ENCODE measurements around the gene GATA6.
"Not testable (repeated sequence)": the region's sequence is repeated elsewhere in the genome, so short reads cannot be mapped to it uniquely, and the experiment has no call there.

Gene GATA6

GRCh38 chr18:22194151-22194598 is 24.8 kb downstream of the GATA6 start:
- ATAC-seq (replicated peaks) (no peak), DNase-seq (no peak)
- Mint-ChIP-seq H3K36me3 (ENCODE audit: insufficient read depth) (no peaks in the 10 kb centered on the region), H3K27ac (no peak overlapping the region), H3K4me1 (ENCODE audit: low read depth in 2 of 2) (no peaks in the 10 kb centered on the region), H3K9me3 (no peaks in the 10 kb centered on the region), H3K27me3 (peaks cover 10 to 41% of the 10 kb centered on the region in 2 donors), H3K4me3 (no peak overlapping the region)

- Mint-ChIP-seq H3K27ac (no peak overlapping the region), H3K4me3 (no peak overlapping the region), H3K27me3 (peaks cover 10 to 39% of the 10 kb centered on the region in 2 donors), H3K36me3 (ENCODE audit: insufficient read depth) (no peaks in the 10 kb centered on the region), H3K4me1 (ENCODE audit: low read depth in 2 of 2) (no peaks in the 10 kb centered on the region), H3K9me3 (no peaks in the 10 kb centered on the region)
- ATAC-seq (replicated peaks) (no peak), DNase-seq (no peak)
Measured at GRCh38 chr18:22195052-22195451, 25.7 kb downstream of the GATA6 start.

GRCh38 chr18:22196943-22197342 is 27.6 kb downstream of the GATA6 start:
- H3K27ac Mint-ChIP-seq; DNase-seq; H3K4me3 Mint-ChIP-seq; ATAC-seq (replicated peaks); H3K36me3 Mint-ChIP-seq (ENCODE audit: insufficient read depth); H3K4me1 Mint-ChIP-seq (ENCODE audit: low read depth in 2 of 2); H3K9me3 Mint-ChIP-seq: not testable (repeated sequence)
- peaks cover 10 to 32% of the 10 kb centered on the region in 2 donors for H3K27me3 Mint-ChIP-seq

GRCh38 chr18:22197668-22198067 is 28.3 kb downstream of the GATA6 start:
- Mint-ChIP-seq H3K4me1 (ENCODE audit: low read depth in 2 of 2) (no peaks in the 10 kb centered on the region), H3K36me3 (ENCODE audit: insufficient read depth) (no peaks in the 10 kb centered on the region), H3K27ac (no peak overlapping the region), H3K4me3 (no peak overlapping the region), H3K9me3 (no peaks in the 10 kb centered on the region), H3K27me3 (peaks cover 13 to 32% of the 10 kb centered on the region in 2 donors)
- no peak for DNase-seq
- no peak for ATAC-seq (replicated peaks)

GRCh38 chr18:22198163-22198562 is 28.8 kb downstream of the GATA6 start:
- DNase-seq (no peak), ATAC-seq (replicated peaks) (no peak)
- Mint-ChIP-seq H3K27me3 (peaks cover 15 to 32% of the 10 kb centered on the region in 2 donors), H3K9me3 (no peaks in the 10 kb centered on the region), H3K27ac (no peak overlapping the region), H3K4me3 (no peak overlapping the region), H3K4me1 (ENCODE audit: low read depth in 2 of 2) (no peaks in the 10 kb centered on the region), H3K36me3 (ENCODE audit: insufficient read depth) (no peaks in the 10 kb centered on the region)

GRCh38 chr18:22199005-22199404 is 29.6 kb downstream of the GATA6 start:
- Mint-ChIP-seq H3K27me3 (peaks cover 15 to 30% of the 10 kb centered on the region in 2 donors), H3K9me3 (no peaks in the 10 kb centered on the region)
- no peak for ATAC-seq (replicated peaks)

GRCh38 chr18:22200611-22201225 is 31.3 kb downstream of the GATA6 start:
- Mint-ChIP-seq H3K36me3 (ENCODE audit: insufficient read depth) (no peaks in the 10 kb centered on the region), H3K9me3 (no peaks in the 10 kb centered on the region), H3K27me3 (peaks cover 15 to 17% of the 10 kb centered on the region in 2 donors), H3K4me3 (no peak overlapping the region), H3K27ac (no peak overlapping the region), H3K4me1 (ENCODE audit: low read depth in 2 of 2) (no peaks in the 10 kb centered on the region)
- no peak for DNase-seq
- no peak for ATAC-seq (replicated peaks)

More at GRCh38 chr18:22199005-22199404, 29.6 kb downstream of the GATA6 start:
- no peaks in the 10 kb centered on the region for H3K36me3 Mint-ChIP-seq (ENCODE audit: insufficient read depth)
- H3K27ac Mint-ChIP-seq = no peak overlapping the region
- DNase-seq = no peak
- no peak overlapping the region for H3K4me3 Mint-ChIP-seq
- no peaks in the 10 kb centered on the region for H3K4me1 Mint-ChIP-seq (ENCODE audit: low read depth in 2 of 2)

GRCh38 chr18:22203035-22203434 is 33.6 kb downstream of the GATA6 start:
- ATAC-seq (replicated peaks) = no peak
- no peak overlapping the region for H3K27ac Mint-ChIP-seq
- H3K36me3 Mint-ChIP-seq (ENCODE audit: insufficient read depth) = no peaks in the 10 kb centered on the region
- no peak for DNase-seq
- no peak overlapping the region for H3K4me3 Mint-ChIP-seq
- H3K27me3 Mint-ChIP-seq = peaks cover 6 to 9% of the 10 kb centered on the region in 2 donors
- no peaks in the 10 kb centered on the region for H3K9me3 Mint-ChIP-seq
- H3K4me1 Mint-ChIP-seq (ENCODE audit: low read depth in 2 of 2) = no peaks in the 10 kb centered on the region

- peaks cover 0 to 5% of the 10 kb centered on the region in 2 donors for H3K27me3 Mint-ChIP-seq
- ATAC-seq (replicated peaks) (no peak), DNase-seq (no peak)
- no peaks in the 10 kb centered on the region for H3K4me1 Mint-ChIP-seq (ENCODE audit: low read depth in 2 of 2)
- H3K36me3 Mint-ChIP-seq (ENCODE audit: insufficient read depth) = no peaks in the 10 kb centered on the region
- H3K9me3 Mint-ChIP-seq = no peaks in the 10 kb centered on the region
- H3K27ac Mint-ChIP-seq = peak overlapping the region in 1 of 2 donors; percentile 23
- H3K4me3 Mint-ChIP-seq = no peak overlapping the region
Measured at GRCh38 chr18:22203536-22204213, 34.3 kb downstream of the GATA6 start.

- peaks cover 0 to 5% of the 10 kb centered on the region in 2 donors for H3K27me3 Mint-ChIP-seq
- DNase-seq (no peak), ATAC-seq (replicated peaks) (no peak)
- no peaks in the 10 kb centered on the region for H3K4me1 Mint-ChIP-seq (ENCODE audit: low read depth in 2 of 2)
- no peak overlapping the region for H3K4me3 Mint-ChIP-seq
- no peak overlapping the region for H3K27ac Mint-ChIP-seq
- no peaks in the 10 kb centered on the region for H3K36me3 Mint-ChIP-seq (ENCODE audit: insufficient read depth)
- no peaks in the 10 kb centered on the region for H3K9me3 Mint-ChIP-seq
Measured at GRCh38 chr18:22204214-22204536, 34.8 kb downstream of the GATA6 start.

GRCh38 chr18:22204996-22205395 is 35.6 kb downstream of the GATA6 start:
- Mint-ChIP-seq H3K9me3 (no peaks in the 10 kb centered on the region), H3K36me3 (ENCODE audit: insufficient read depth) (peaks cover 3% of the 10 kb centered on the region), H3K27ac (no peak overlapping the region), H3K4me3 (no peak overlapping the region), H3K4me1 (ENCODE audit: low read depth in 2 of 2) (no peaks in the 10 kb centered on the region), H3K27me3 (peaks cover 0 to 5% of the 10 kb centered on the region in 2 donors)
- no peak for ATAC-seq (replicated peaks)
- no peak for DNase-seq

GRCh38 chr18:22207021-22207758 is 37.8 kb downstream of the GATA6 start:
- H3K27ac Mint-ChIP-seq = no peak overlapping the region
- no peaks in the 10 kb centered on the region for H3K4me1 Mint-ChIP-seq (ENCODE audit: low read depth in 2 of 2)
- DNase-seq = no peak

GRCh38 chr18:22210311-22210754 is 40.9 kb downstream of the GATA6 start:
- no peak for ATAC-seq (replicated peaks)
- Mint-ChIP-seq H3K9me3 (no peaks in the 10 kb centered on the region), H3K27me3 (peaks cover 0 to 6% of the 10 kb centered on the region in 2 donors), H3K36me3 (ENCODE audit: insufficient read depth) (peaks cover 3% of the 10 kb centered on the region), H3K4me3 (no peak overlapping the region), H3K4me1 (ENCODE audit: low read depth in 2 of 2) (peaks cover 3 to 5% of the 10 kb centered on the region in 2 donors), H3K27ac (no peak overlapping the region)
- no peak for DNase-seq

More at GRCh38 chr18:22207021-22207758, 37.8 kb downstream of the GATA6 start:
- H3K27me3 Mint-ChIP-seq = peaks cover 0 to 11% of the 10 kb centered on the region in 2 donors
- H3K9me3 Mint-ChIP-seq = no peaks in the 10 kb centered on the region
- no peak for ATAC-seq (replicated peaks)
- H3K4me3 Mint-ChIP-seq = no peak overlapping the region
- peaks cover 3% of the 10 kb centered on the region for H3K36me3 Mint-ChIP-seq (ENCODE audit: insufficient read depth)

All from effector memory CD8-positive, alpha-beta T cell (primary cell).